GM19468 (cell line): ENCODE measurements around the gene LPCAT3.

Experiments
- ATAC-seq: cut with Tn5 transposase; IDR thresholded peaks from one replicate; pipeline ENCODE4 v1.9.1; 2021; ENCODE audit warnings: mild to moderate bottlenecking, moderate library complexity, moderate number of reproducible peaks; ENCODE audit not compliant: unreplicated experiment; ENCODE audit errors: extremely low read depth

The LPCAT3 gene

GRCh38 chr12:6955108-6956020 is 62.9 kb downstream of the LPCAT3 start:
- no peak for ATAC-seq

- ATAC-seq = no peak
Measured at GRCh38 chr12:6954316-6955107, 63.8 kb downstream of the LPCAT3 start.

- ATAC-seq = peak; percentile 37
Measured at GRCh38 chr12:6953442-6954315, 64.6 kb downstream of the LPCAT3 start.

GRCh38 chr12:6952863-6953441 is 65.3 kb downstream of the LPCAT3 start:
- no peak for ATAC-seq

- ATAC-seq = no peak
Measured at GRCh38 chr12:6952121-6952862, 66.0 kb downstream of the LPCAT3 start.

GRCh38 chr12:6951551-6952120 is 66.6 kb downstream of the LPCAT3 start:
- no peak for ATAC-seq

- ATAC-seq = no peak
Measured at GRCh38 chr12:6950811-6951540, 67.3 kb downstream of the LPCAT3 start, which contains the start of gene PTPN6. PTPN6 (plus strand) TSS chr12:6951356; CDS start chr12:6951513, 157 bp downstream.

- no peak for ATAC-seq
Measured at GRCh38 chr12:6950401-6950801, 67.9 kb downstream of the LPCAT3 start.

GRCh38 chr12:6948873-6949594 is 69.2 kb downstream of the LPCAT3 start:
- ATAC-seq = no peak

- no peak for ATAC-seq
Measured at GRCh38 chr12:6947615-6948014, 70.7 kb downstream of the LPCAT3 start.

- no peak for ATAC-seq
Measured at GRCh38 chr12:6946920-6947374, 71.3 kb downstream of the LPCAT3 start.

- ATAC-seq = no peak
Measured at GRCh38 chr12:6946033-6946919, 72.0 kb downstream of the LPCAT3 start.

GRCh38 chr12:6945613-6946012 is 72.7 kb downstream of the LPCAT3 start:
- no peak for ATAC-seq

- ATAC-seq = peak; percentile 40
Measured at GRCh38 chr12:6944381-6945186, 73.7 kb downstream of the LPCAT3 start.

- peak; percentile 14 for ATAC-seq
Measured at GRCh38 chr12:6943722-6944380, 74.4 kb downstream of the LPCAT3 start, which contains the start of the genes C12orf57 and RNU7-1. C12orf57 (plus strand) TSS chr12:6944022; CDS start chr12:6944122, 100 bp downstream. RNU7-1 (plus strand) TSS chr12:6943816.
